PFSK-1 (cell line): ENCODE results near the gene NAPSA.

Experiments
- FOXP2 ChIP-seq: optimal IDR thresholded peaks from 2 replicates; pipeline ENCODE3; 2011; ENCODE audit warnings: borderline replicate concordance, control low read depth, inconsistent platforms; ENCODE audit not compliant: insufficient read depth; ENCODE audit errors: extremely low read length, extremely low read depth
- POLR2AphosphoS5 ChIP-seq: IDR thresholded peaks from 2 replicates; pipeline ENCODE4 v1.6.1; 2012; ENCODE audit warnings: low read depth, mild to moderate bottlenecking, control low read depth, low read length, moderate library complexity
- REST ChIP-seq, 2 experiments: IDR thresholded peaks; 2 replicates each; pipeline versions ENCODE4 v1.6.1 to v1.8.0; 2011 to 2012; ENCODE audit warnings: low read depth in 2 of 2, low read length in 2 of 2, control low read depth in 1 of 2, inconsistent platforms in 1 of 2, mild to moderate bottlenecking in 1 of 2, moderate library complexity in 1 of 2; ENCODE audit not compliant: insufficient read depth in 1 of 2
- SIN3A ChIP-seq: IDR thresholded peaks from 2 replicates; pipeline ENCODE4 v1.6.1; 2012; ENCODE audit warnings: mild to moderate bottlenecking, low read length, moderate library complexity, borderline replicate concordance; ENCODE audit not compliant: insufficient read depth
- TAF1 ChIP-seq: IDR thresholded peaks from 2 replicates; pipeline ENCODE4 v1.6.1; 2012; ENCODE audit warnings: low read length, control low read depth, borderline replicate concordance; ENCODE audit not compliant: insufficient read depth

NAPSA gene

DNA sequence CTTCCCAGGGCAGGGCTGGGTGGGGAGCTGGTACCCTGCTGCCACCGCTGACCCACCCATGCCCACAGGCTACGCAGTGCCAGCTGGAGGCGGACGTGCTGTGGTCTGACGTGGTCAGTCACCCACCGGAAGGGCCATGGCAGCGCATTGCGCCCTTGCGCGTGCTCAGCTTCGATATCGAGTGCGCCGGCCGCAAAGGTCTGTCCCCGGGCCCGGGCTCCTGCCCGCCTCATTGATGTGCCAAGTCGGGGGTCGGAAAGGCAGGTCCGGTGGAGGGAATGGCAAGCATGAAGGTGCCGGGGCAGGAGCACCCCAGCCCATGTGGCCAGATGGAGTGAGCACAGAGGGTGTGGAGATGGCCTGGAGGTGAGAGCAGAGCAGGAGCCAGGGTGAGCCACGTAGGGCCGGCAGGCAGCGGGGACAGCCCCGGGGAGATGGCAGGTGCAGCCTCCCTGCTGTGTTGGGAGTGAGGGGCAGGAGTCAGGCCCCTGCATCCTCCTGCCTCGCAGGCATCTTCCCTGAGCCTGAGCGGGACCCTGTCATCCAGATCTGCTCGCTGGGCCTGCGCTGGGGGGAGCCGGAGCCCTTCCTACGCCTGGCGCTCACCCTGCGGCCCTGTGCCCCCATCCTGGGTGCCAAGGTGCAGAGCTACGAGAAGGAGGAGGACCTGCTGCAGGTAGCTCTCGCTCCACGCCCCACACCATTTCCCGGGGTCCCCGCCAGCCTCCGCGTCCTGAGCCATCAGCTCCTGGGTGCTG is 37.3 kb upstream of the NAPSA start:
- no peak for TF ChIP-seq REST (IDR thresholded peaks at IDR 0.05; ENCODE audit: insufficient read depth in 1 of 2, low read depth in 2 of 2, low read length in 2 of 2)
- no peak for TF ChIP-seq TAF1
- TF ChIP-seq FOXP2 = no peak
- TF ChIP-seq POLR2AphosphoS5 = no peak
- no peak for TF ChIP-seq SIN3A

DNA sequence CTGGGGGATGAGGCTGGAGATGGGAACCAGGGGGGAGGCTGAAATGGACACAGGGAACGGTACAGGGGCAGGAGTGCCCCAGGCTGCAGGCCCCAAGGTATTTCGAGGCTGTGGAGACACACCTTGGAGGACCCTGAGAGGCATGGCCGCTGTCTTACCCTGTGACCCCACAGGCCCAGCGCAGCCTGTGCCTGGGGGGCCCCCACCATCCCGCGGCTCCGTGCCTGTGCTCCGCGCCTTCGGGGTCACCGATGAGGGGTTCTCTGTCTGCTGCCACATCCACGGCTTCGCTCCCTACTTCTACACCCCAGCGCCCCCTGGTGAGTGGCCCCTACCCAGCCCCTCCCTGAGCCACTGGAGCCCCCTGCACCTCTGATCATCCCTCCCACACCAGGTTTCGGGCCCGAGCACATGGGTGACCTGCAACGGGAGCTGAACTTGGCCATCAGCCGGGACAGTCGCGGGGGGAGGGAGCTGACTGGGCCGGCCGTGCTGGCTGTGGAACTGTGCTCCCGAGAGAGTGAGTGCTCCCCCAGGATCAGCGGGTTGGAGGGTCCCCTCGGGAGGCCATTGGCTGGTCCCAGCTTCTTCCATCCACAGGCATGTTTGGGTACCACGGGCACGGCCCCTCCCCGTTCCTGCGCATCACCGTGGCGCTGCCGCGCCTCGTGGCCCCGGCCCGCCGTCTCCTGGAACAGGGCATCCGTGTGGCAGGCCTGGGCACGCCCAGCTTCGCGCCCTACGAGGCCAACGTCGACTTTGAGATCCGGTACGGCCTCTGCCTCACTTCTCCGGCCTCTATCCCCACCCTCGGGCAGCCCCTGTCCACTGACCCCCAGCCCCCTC is 36.4 kb upstream of the NAPSA start:
- TF ChIP-seq SIN3A (no peak), FOXP2 (no peak), POLR2AphosphoS5 (no peak), REST (IDR thresholded peaks at IDR 0.05; ENCODE audit: insufficient read depth in 1 of 2, low read depth in 2 of 2, low read length in 2 of 2) (no peak), TAF1 (no peak)

DNA sequence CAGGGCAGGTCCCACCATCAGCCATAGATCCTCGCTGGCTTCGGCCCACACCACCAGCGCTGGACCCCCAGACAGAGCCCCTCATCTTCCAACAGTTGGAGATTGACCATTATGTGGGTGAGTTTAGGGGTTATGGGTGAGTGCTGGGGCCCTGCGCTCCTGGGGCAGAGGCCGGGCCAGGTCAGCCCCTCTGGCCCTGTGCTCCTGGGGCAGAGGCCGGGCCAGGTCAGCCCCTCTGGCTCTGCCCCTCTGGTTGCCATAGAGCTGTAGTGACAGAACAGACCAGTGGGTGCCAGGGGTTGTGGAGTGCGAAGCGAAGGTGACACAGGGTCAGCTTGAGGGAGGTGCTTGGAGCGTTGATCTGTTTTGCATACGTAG is 33.9 kb upstream of the NAPSA start:
- TF ChIP-seq POLR2AphosphoS5 (no peak), REST (IDR thresholded peaks at IDR 0.05; ENCODE audit: insufficient read depth in 1 of 2, low read depth in 2 of 2, low read length in 2 of 2) (no peak), FOXP2 (no peak), TAF1 (no peak), SIN3A (no peak)

DNA sequence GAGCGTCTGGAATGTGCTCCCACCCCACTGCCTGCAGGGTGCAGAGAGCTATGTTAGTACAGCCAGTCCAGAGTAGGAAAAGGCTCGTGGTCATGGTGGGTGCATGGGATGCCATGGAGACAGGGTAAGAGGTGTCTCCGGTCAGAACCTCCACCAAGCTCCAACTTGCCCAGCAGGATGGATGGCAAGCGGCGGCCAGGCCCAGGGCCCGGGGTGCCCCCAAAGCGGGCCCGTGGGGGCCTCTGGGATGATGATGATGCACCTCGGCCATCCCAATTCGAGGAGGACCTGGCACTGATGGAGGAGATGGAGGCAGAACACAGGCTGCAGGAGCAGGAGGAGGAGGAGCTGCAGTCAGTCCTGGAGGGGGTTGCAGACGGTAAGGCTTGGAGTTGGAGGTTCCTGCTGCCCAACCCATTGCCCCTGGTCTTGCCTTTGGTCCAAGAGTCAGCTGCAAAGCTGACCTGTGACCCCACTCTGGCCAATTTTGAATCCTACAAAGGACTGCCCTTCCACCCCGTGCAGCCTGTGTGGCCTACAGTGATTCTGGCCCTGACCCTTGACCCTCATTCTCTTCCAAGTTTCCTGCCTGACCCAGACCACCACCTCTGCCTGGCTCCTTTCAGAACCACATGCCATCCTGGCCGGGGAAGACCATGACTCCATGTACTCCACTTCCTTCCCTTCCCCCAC is 33.4 kb upstream of the NAPSA start:
- TF ChIP-seq SIN3A (no peak), TAF1 (no peak), REST (IDR thresholded peaks at IDR 0.05; ENCODE audit: insufficient read depth in 1 of 2, low read depth in 2 of 2, low read length in 2 of 2) (no peak), POLR2AphosphoS5 (no peak), FOXP2 (no peak)
